Mesothelial cell of epicardium (in vitro differentiated cells): ENCODE measurements around the gene COMMD3. TPM values are rescaled to one million over a fixed set of nuclear protein-coding genes. Genes with fewer than 3 reads are reported as not detected.

Source experiments
- DNase-seq, 2 experiments: peaks; one replicate each; pipeline ENCODE4 v3.0.0; 2021; ENCODE audit warnings: low spot score in 2 of 2; ENCODE audit not compliant: unreplicated experiment in 2 of 2
- H3K27ac Mint-ChIP-seq: 2 replicates; pipeline ENCODE4 v1.8.0; 2021; ENCODE audit warnings: mixed read lengths
- H3K27me3 Mint-ChIP-seq: 2 replicates; pipeline ENCODE4 v1.8.0; 2021; ENCODE audit warnings: low read depth, mixed read lengths
- H3K36me3 Mint-ChIP-seq: 2 replicates; pipeline ENCODE4 v1.8.0; 2021; ENCODE audit warnings: mixed read lengths
- H3K4me1 Mint-ChIP-seq: 2 replicates; pipeline ENCODE4 v1.8.0; 2021; ENCODE audit warnings: mixed read lengths
- H3K4me3 Mint-ChIP-seq: 2 replicates; pipeline ENCODE4 v1.8.0; 2021; ENCODE audit warnings: mild to moderate bottlenecking, moderate library complexity, mixed read lengths
- H3K9me3 Mint-ChIP-seq: 2 replicates; pipeline ENCODE4 v1.8.0; 2021; ENCODE audit warnings: mixed read lengths
- CTCF ChIP-seq: fragments of 200-600 bp; sonication (generic); IDR thresholded peaks from one replicate; pipeline ENCODE4 v1.5.0; 2021; ENCODE audit warnings: antibody characterized with exemption; ENCODE audit not compliant: unreplicated experiment
- total RNA-seq: library from RNA; stranded (reverse); gene quantifications from 3 replicates; pipeline ENCODE4 v1.2.1, GENCODE V29; 2021

Gene COMMD3
- total RNA-seq, 1 donor from 2014 or later, result 57.3 TPM

- no peak for DNase-seq
- no peak overlapping the region for H3K4me3 Mint-ChIP-seq
- H3K36me3 Mint-ChIP-seq, result peaks cover 2% of the 10 kb centered on the region
- H3K4me1 Mint-ChIP-seq, result peaks cover 12% of the 10 kb centered on the region
- H3K27ac Mint-ChIP-seq, result no peak overlapping the region
- no peak for TF ChIP-seq CTCF
- peaks cover 90% of the 10 kb centered on the region for H3K27me3 Mint-ChIP-seq
- no peaks in the 10 kb centered on the region for H3K9me3 Mint-ChIP-seq
These were observed 22.7 kb downstream of the COMMD3 start for GRCh38 chr10:22338931-22339330.

- peak overlapping the region; percentile 89 for H3K27ac Mint-ChIP-seq
- no peak for TF ChIP-seq CTCF
These were observed 23.7 kb downstream of the COMMD3 start for GRCh38 chr10:22339761-22340328.

GRCh38 chr10:22340329-22341189, 24.4 kb downstream of the COMMD3 start:
- peaks cover 8% of the 10 kb centered on the region for H3K4me1 Mint-ChIP-seq
- DNase-seq, result peak; percentile 58 to 79
- peak overlapping the region; percentile 83 for H3K4me3 Mint-ChIP-seq
- no peaks in the 10 kb centered on the region for H3K9me3 Mint-ChIP-seq
- no peak for TF ChIP-seq CTCF
- H3K27ac Mint-ChIP-seq, result peak overlapping the region; percentile 89
- H3K27me3 Mint-ChIP-seq, result peaks cover 91% of the 10 kb centered on the region
- H3K36me3 Mint-ChIP-seq, result peaks cover 2% of the 10 kb centered on the region

More at GRCh38 chr10:22339761-22340328, 23.7 kb downstream of the COMMD3 start:
- Mint-ChIP-seq H3K4me1 (peaks cover 12% of the 10 kb centered on the region), H3K36me3 (peaks cover 2% of the 10 kb centered on the region), H3K27me3 (peaks cover 90% of the 10 kb centered on the region), H3K4me3 (peak overlapping the region; percentile 83), H3K9me3 (no peaks in the 10 kb centered on the region)
- no peak for DNase-seq

GRCh38 chr10:22341190-22341925, 25.2 kb downstream of the COMMD3 start:
- Mint-ChIP-seq H3K27ac (no peak overlapping the region), H3K27me3 (peaks cover 91% of the 10 kb centered on the region), H3K4me1 (peaks cover 12% of the 10 kb centered on the region), H3K4me3 (peak overlapping the region; percentile 71), H3K36me3 (peaks cover 2% of the 10 kb centered on the region), H3K9me3 (no peaks in the 10 kb centered on the region)
- DNase-seq, result no peak
- no peak for TF ChIP-seq CTCF

- peak overlapping the region; percentile 71 for H3K4me3 Mint-ChIP-seq
- H3K4me1 Mint-ChIP-seq, result peaks cover 12% of the 10 kb centered on the region
- no peak overlapping the region for H3K27ac Mint-ChIP-seq
- no peak for TF ChIP-seq CTCF
- peaks cover 2% of the 10 kb centered on the region for H3K36me3 Mint-ChIP-seq
- peaks cover 91% of the 10 kb centered on the region for H3K27me3 Mint-ChIP-seq
- H3K9me3 Mint-ChIP-seq, result no peaks in the 10 kb centered on the region
- DNase-seq, result no peak
These were observed 25.7 kb downstream of the COMMD3 start for GRCh38 chr10:22341926-22342196.
